Gastrocnemius medialis (tissue), 4 donors: ENCODE data around the gene EFNB2.

ENCODE experiments used
- CTCF ChIP-seq, 5 experiments: fragments of 450-650 bp in 3 of 5; fragments of 200-600 bp in 2 of 5; sonication (generic) in 2 of 5; IDR thresholded peaks in 4 of 5; conservative IDR thresholded peaks in 1 of 5; 1 replicate in 4 of 5; 2 replicates in 1 of 5; pipeline ENCODE4 v1.5.1; 2016 to 2019; ENCODE audit warnings: antibody characterized with exemption in 5 of 5, mild to moderate bottlenecking in 3 of 5, moderate library complexity in 3 of 5
- POLR2A ChIP-seq, 2 donors: fragments of 450-650 bp; IDR thresholded peaks; one replicate each; pipeline ENCODE4 v1.6.1; 2017; ENCODE audit warnings: antibody characterized with exemption in 2 of 2, mild to moderate bottlenecking in 2 of 2, moderate library complexity in 2 of 2

- TF ChIP-seq CTCF (IDR thresholded peaks at IDR 0.05 in 4 of 5, conservative IDR thresholded peaks at IDR 0.05 in 1 of 5) (no peak), POLR2A (IDR thresholded peaks at IDR 0.05) (no peak)
Observed at GRCh38 chr13:106540613-106541012, 5.2 kb upstream of the EFNB2 start.
